Loucy (cell line): ENCODE measurements around the gene LDB3.

Source experiments
- H2AFZ ChIP-seq: fragments of 200-600 bp; sonication (generic); 2 replicates; pipeline ENCODE4 v1.6.0; 2016; ENCODE audit warnings: antibody characterized with exemption, mild to moderate bottlenecking, low read length, moderate library complexity
- H3F3A ChIP-seq: fragments of 200-600 bp; 2 replicates; pipeline ENCODE4 v1.6.0; 2016; ENCODE audit warnings: antibody characterized with exemption, low read depth, mild to moderate bottlenecking
- H3K27me3 ChIP-seq: fragments of 200-600 bp; sonication (generic); 2 replicates; pipeline ENCODE4 v1.6.1; 2014; ENCODE audit warnings: low read length, mild to moderate bottlenecking; ENCODE audit not compliant: insufficient read depth, poor library complexity, severe bottlenecking
- H3K36me3 ChIP-seq: fragments of 200-600 bp; sonication (generic); 2 replicates; pipeline ENCODE4 v1.6.1; 2016; ENCODE audit warnings: low read length; ENCODE audit not compliant: insufficient read depth
- H3K4me1 ChIP-seq: fragments of 200-600 bp; sonication (generic); 2 replicates; pipeline ENCODE4 v1.5.1; 2014; ENCODE audit warnings: low read length, mild to moderate bottlenecking; ENCODE audit not compliant: insufficient read depth, poor library complexity, severe bottlenecking
- H3K4me2 ChIP-seq: fragments of 200-600 bp; sonication (generic); 2 replicates; pipeline ENCODE4 v1.6.0; 2014; ENCODE audit warnings: antibody characterized with exemption, low read length, low read depth, mild to moderate bottlenecking; ENCODE audit not compliant: poor library complexity, severe bottlenecking
- H3K4me3 ChIP-seq: fragments of 200-600 bp; sonication (generic); 2 replicates; pipeline ENCODE4 v1.5.1; 2014; ENCODE audit warnings: low read length, mild to moderate bottlenecking, mixed read lengths; ENCODE audit not compliant: poor library complexity, severe bottlenecking
- H3K79me2 ChIP-seq: fragments of 200-600 bp; sonication (generic); 2 replicates; pipeline ENCODE4 v1.6.1; 2014; ENCODE audit warnings: low read length; ENCODE audit not compliant: insufficient read depth
- H3K9ac ChIP-seq: fragments of 200-600 bp; sonication (generic); 2 replicates; pipeline ENCODE4 v1.6.0; 2014; ENCODE audit warnings: mild to moderate bottlenecking, low read depth, low read length, moderate library complexity; ENCODE audit not compliant: poor library complexity, severe bottlenecking
- H3K9me2 ChIP-seq: fragments of 200-600 bp; sonication (generic); replicated peaks from 2 replicates; pipeline ENCODE4 v1.6.1; 2016; ENCODE audit warnings: low read depth, low read length, mixed read lengths
- H3K9me3 ChIP-seq: fragments of 200-600 bp; sonication (generic); 2 replicates; pipeline ENCODE4 v1.6.1; 2014; ENCODE audit warnings: mild to moderate bottlenecking, antibody characterized with exemption, low read length, low read depth; ENCODE audit not compliant: insufficient read depth
- H4K20me1 ChIP-seq: fragments of 200-600 bp; sonication (generic); 2 replicates; pipeline ENCODE4 v1.6.0; 2014; ENCODE audit warnings: antibody characterized with exemption, low read length, mild to moderate bottlenecking; ENCODE audit not compliant: insufficient read depth, poor library complexity, severe bottlenecking
- CTCF ChIP-seq: fragments of 200-600 bp; sonication (generic); conservative IDR thresholded peaks from 2 replicates; pipeline ENCODE4 v1.5.1; 2014; ENCODE audit warnings: mild to moderate bottlenecking, antibody characterized with exemption, low read length
- EZH2phosphoT487 ChIP-seq: fragments of 200-600 bp; IDR thresholded peaks from 2 replicates; pipeline ENCODE4 v1.6.1; 2018; ENCODE audit warnings: antibody characterized with exemption, mild to moderate bottlenecking, moderate library complexity, borderline replicate concordance

Gene LDB3

GRCh38 chr10:86708783-86709380, 40.6 kb downstream of the LDB3 start:
- TF ChIP-seq EZH2phosphoT487: no peak
- no peak for TF ChIP-seq CTCF
- Histone ChIP-seq H3K4me3 (no peak overlapping the region), H3K4me2 (no peak overlapping the region), H3K9me2 (no peaks in the 10 kb centered on the region), H3K4me1 (peaks cover 10% of the 10 kb centered on the region), H3K9ac (no peak overlapping the region), H3K79me2 (no peaks in the 10 kb centered on the region), H2AFZ (no peak overlapping the region), H3K9me3 (no peaks in the 10 kb centered on the region), H3K27me3 (peaks cover 14% of the 10 kb centered on the region), H3F3A (no peaks in the 10 kb centered on the region), H3K36me3 (no peaks in the 10 kb centered on the region), H4K20me1 (no peaks in the 10 kb centered on the region)

- Histone ChIP-seq H3K4me2 (no peak overlapping the region), H4K20me1 (no peaks in the 10 kb centered on the region), H2AFZ (no peak overlapping the region), H3K9me2 (no peaks in the 10 kb centered on the region), H3K9me3 (no peaks in the 10 kb centered on the region), H3K4me1 (peaks cover 10% of the 10 kb centered on the region), H3K27me3 (peaks cover 18% of the 10 kb centered on the region), H3K9ac (no peak overlapping the region), H3K36me3 (no peaks in the 10 kb centered on the region), H3K79me2 (no peaks in the 10 kb centered on the region), H3K4me3 (no peak overlapping the region), H3F3A (no peaks in the 10 kb centered on the region)
- TF ChIP-seq EZH2phosphoT487 (no peak), CTCF (no peak)
Observed at GRCh38 chr10:86709396-86710185, 41.3 kb downstream of the LDB3 start.

GRCh38 chr10:86710987-86711512, 42.7 kb downstream of the LDB3 start:
- H3K9ac ChIP-seq: peak overlapping the region; percentile 76
- peaks cover 10% of the 10 kb centered on the region for H3K4me1 ChIP-seq
- no peaks in the 10 kb centered on the region for H3K79me2 ChIP-seq
- peaks cover 18% of the 10 kb centered on the region for H3K27me3 ChIP-seq
- H3F3A ChIP-seq: no peaks in the 10 kb centered on the region
- H3K9me2 ChIP-seq: no peaks in the 10 kb centered on the region
- H3K9me3 ChIP-seq: no peaks in the 10 kb centered on the region
- no peaks in the 10 kb centered on the region for H4K20me1 ChIP-seq
- TF ChIP-seq CTCF: peak; percentile 66
- TF ChIP-seq EZH2phosphoT487: no peak
- peak overlapping the region; percentile 97 for H2AFZ ChIP-seq
- H3K4me3 ChIP-seq: peak overlapping the region; percentile 77
- H3K36me3 ChIP-seq: no peaks in the 10 kb centered on the region
- peak overlapping the region; percentile 80 for H3K4me2 ChIP-seq
